Body of pancreas (tissue), 4 donors: Measurements from ENCODE around the gene MUC6.

Experiments
- POLR2A ChIP-seq, 3 donors: fragments of 450-650 bp; IDR thresholded peaks; one replicate each; pipeline ENCODE4 v1.6.1; 2016; ENCODE audit warnings: antibody characterized with exemption in 3 of 3, mild to moderate bottlenecking in 2 of 3
- TF ChIP-seq, protein P1 (sequence below), 7 experiments: fragments of 450-650 bp in 4 of 7; fragments of 200-600 bp in 3 of 7; sonication (generic) in 3 of 7; IDR thresholded peaks; one replicate each; pipeline ENCODE4 v1.5.1; 2016 to 2019; ENCODE audit warnings: antibody characterized with exemption in 7 of 7

DNA sequence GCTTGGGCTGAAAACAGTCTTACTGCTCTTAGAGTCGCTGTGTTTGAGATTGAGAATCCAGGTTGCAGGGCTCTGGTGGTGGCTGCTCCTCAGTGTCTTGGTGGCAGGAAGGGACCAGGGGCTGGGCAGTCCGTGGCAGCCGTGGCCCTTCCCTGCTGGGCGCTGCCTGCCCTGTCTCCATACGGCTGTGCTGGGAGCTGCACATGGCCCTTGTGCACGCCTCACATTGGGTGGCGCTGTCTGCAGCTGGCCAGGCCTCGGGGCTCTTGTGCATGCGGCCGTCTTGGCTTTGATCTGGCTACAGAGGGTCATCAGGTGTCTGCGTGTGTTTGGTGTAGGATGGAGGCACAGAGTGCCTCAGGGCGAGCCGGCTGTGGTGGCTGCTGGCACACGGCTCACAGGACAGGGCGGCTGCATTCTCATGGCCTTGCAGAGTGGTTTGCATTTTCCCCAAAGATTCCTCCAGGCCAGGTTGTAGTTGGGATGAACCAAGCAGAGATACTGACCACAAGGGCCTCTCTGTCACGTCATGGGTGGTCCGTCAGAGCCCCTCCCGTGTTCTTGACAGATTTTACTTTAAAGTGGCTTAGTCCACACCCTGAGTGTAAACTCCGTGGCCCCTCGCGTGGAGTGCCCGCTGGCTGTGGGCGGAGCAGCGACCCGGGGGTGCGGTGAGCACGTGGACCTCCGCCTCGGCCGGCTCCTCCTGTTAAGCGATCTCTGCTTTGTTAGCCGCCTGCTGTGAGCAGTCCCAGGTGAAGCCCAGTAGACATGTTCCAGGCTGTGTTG, 34.7 kb downstream of the MUC6 start:
- no peak for TF ChIP-seq POLR2A (IDR thresholded peaks at IDR 0.05)
- TF ChIP-seq, protein P1, sequence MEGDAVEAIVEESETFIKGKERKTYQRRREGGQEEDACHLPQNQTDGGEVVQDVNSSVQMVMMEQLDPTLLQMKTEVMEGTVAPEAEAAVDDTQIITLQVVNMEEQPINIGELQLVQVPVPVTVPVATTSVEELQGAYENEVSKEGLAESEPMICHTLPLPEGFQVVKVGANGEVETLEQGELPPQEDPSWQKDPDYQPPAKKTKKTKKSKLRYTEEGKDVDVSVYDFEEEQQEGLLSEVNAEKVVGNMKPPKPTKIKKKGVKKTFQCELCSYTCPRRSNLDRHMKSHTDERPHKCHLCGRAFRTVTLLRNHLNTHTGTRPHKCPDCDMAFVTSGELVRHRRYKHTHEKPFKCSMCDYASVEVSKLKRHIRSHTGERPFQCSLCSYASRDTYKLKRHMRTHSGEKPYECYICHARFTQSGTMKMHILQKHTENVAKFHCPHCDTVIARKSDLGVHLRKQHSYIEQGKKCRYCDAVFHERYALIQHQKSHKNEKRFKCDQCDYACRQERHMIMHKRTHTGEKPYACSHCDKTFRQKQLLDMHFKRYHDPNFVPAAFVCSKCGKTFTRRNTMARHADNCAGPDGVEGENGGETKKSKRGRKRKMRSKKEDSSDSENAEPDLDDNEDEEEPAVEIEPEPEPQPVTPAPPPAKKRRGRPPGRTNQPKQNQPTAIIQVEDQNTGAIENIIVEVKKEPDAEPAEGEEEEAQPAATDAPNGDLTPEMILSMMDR (IDR thresholded peaks at IDR 0.05): no peak
